H1 (cell line): ENCODE results near the gene NPHP4. TPM values are rescaled to one million over a fixed set of nuclear protein-coding genes. Genes with fewer than 3 reads are reported as not detected.
A peak's percentile ranks its signal among the peaks of the same experiment; 100 is the strongest.

Source experiments
- CTCF ChIA-PET: fragments of 300-600 bp; sonication (Branson Sonifier 250); formaldehyde crosslinking; loops from one replicate; lab custom pipeline; 2021; ENCODE audit not compliant: partially characterized antibody; lab: Charles Lee
- POLR2A ChIA-PET: fragments of 300-600 bp; sonication (Branson Sonifier 250); formaldehyde crosslinking; loops from one replicate; lab custom pipeline; 2021; ENCODE audit warnings: inconsistent platforms; ENCODE audit not compliant: partially characterized antibody; lab: Charles Lee
- DNase-seq, 2 experiments: peaks; one replicate each; pipeline versions ENCODE4 v3.0.0 to v3.0.0-alpha.2; 2010 to 2022; ENCODE audit warnings: low spot score in 2 of 2, low read depth in 1 of 2, mixed read lengths in 1 of 2
- FAIRE-seq: peaks from 2 replicates; lab custom pipeline; 2011; peaks lifted over from hg19 to GRCh38; lab: Jason Lieb, UNC
- H2AFZ ChIP-seq: 2 replicates; pipeline ENCODE4 v1.8.1; 2012; ENCODE audit warnings: low read length, inconsistent platforms
- H2AK5ac ChIP-seq: 2 replicates; pipeline ENCODE4 v1.6.1; 2013; ENCODE audit warnings: low read depth, low read length
- H2BK120ac ChIP-seq: replicated peaks from 2 replicates; pipeline ENCODE3; 2013; ENCODE audit warnings: low read depth, low read length, inconsistent platforms
- H2BK12ac ChIP-seq: 2 replicates; pipeline ENCODE4 v1.6.1; 2013; ENCODE audit warnings: low read depth, low read length
- H2BK15ac ChIP-seq: 2 replicates; pipeline ENCODE4 v1.6.1; 2013; ENCODE audit warnings: low read length
- H2BK20ac ChIP-seq: 2 replicates; pipeline ENCODE4 v1.6.1; 2013; ENCODE audit warnings: low read length
- H2BK5ac ChIP-seq: 2 replicates; pipeline ENCODE4 v1.6.1; 2013; ENCODE audit warnings: low read depth, low read length
- H3K14ac ChIP-seq: 2 replicates; pipeline ENCODE4 v1.6.1; 2013; ENCODE audit warnings: inconsistent platforms; ENCODE audit not compliant: insufficient read length
- H3K18ac ChIP-seq: 2 replicates; pipeline ENCODE4 v1.6.1; 2013; ENCODE audit warnings: low read length; ENCODE audit errors: extremely low read depth
- H3K23ac ChIP-seq: 2 replicates; pipeline ENCODE4 v1.6.1; 2013; ENCODE audit warnings: inconsistent platforms; ENCODE audit not compliant: insufficient read length
- H3K23me2 ChIP-seq: 2 replicates; pipeline ENCODE4 v1.6.1; 2013; ENCODE audit warnings: low read depth, low read length
- H3K27ac ChIP-seq: 2 replicates; pipeline ENCODE4 v1.6.1; 2011; ENCODE audit warnings: low read depth, low read length, inconsistent platforms
- H3K27me3 ChIP-seq, 4 experiments: replicated peaks in 1 of 4; 1 replicate in 1 of 4; 2 replicates in 3 of 4; pipeline versions ENCODE4 v1.6.1 to v1.8.1; 2011 to 2013; ENCODE audit warnings: low read length in 3 of 4, mild to moderate bottlenecking in 3 of 4, inconsistent platforms in 2 of 4, mixed read lengths in 2 of 4, moderate library complexity in 1 of 4; ENCODE audit not compliant: control insufficient read depth in 3 of 4, insufficient read depth in 3 of 4; ENCODE audit errors: extremely low read depth in 1 of 4
- H3K36me3 ChIP-seq, 4 experiments: 2 replicates each; pipeline versions ENCODE4 v1.6.1 to v1.8.1; 2011 to 2013; ENCODE audit warnings: mild to moderate bottlenecking in 4 of 4, low read length in 3 of 4, moderate library complexity in 2 of 4, control low read depth in 1 of 4, inconsistent platforms in 1 of 4; ENCODE audit not compliant: insufficient read depth in 4 of 4, control insufficient read depth in 2 of 4
- H3K4ac ChIP-seq: replicated peaks from 2 replicates; pipeline ENCODE3; 2013; ENCODE audit warnings: low read length, low read depth, mixed read lengths, inconsistent platforms; ENCODE audit not compliant: insufficient read length
- H3K4me1 ChIP-seq, 4 experiments: replicated peaks in 1 of 4; 1 replicate in 1 of 4; 2 replicates in 3 of 4; pipeline versions ENCODE4 v1.6.1 to v1.8.1; 2011 to 2013; ENCODE audit warnings: low read length in 3 of 4, inconsistent platforms in 2 of 4, mixed read lengths in 1 of 4; ENCODE audit not compliant: insufficient read depth in 4 of 4, control insufficient read depth in 3 of 4
- H3K4me2 ChIP-seq, 2 experiments: 2 replicates each; pipeline versions ENCODE4 v1.6.1 to v1.8.1; 2011 to 2013; ENCODE audit warnings: low read depth in 2 of 2, low read length in 2 of 2, control low read depth in 1 of 2, inconsistent platforms in 1 of 2, mild to moderate bottlenecking in 1 of 2; ENCODE audit not compliant: insufficient read depth in 1 of 2
- H3K4me3 ChIP-seq, 4 experiments: fragments of 200-600, 300-600 bp in 1 of 4; sonication (generic), shearing (Covaris generic), sonication (Bioruptor Twin) in 1 of 4; 2 replicates each; pipeline versions ENCODE4 v1.5.1 to v1.8.1; 2011 to 2016; ENCODE audit warnings: low read length in 4 of 4, low read depth in 3 of 4, control low read depth in 2 of 4, inconsistent platforms in 2 of 4, mild to moderate bottlenecking in 2 of 4, mixed read lengths in 1 of 4, moderate library complexity in 1 of 4; ENCODE audit not compliant: insufficient read depth in 2 of 4; ENCODE audit errors: extremely low read depth in 1 of 4
- H3K56ac ChIP-seq: replicated peaks from 2 replicates; pipeline ENCODE3; 2013; ENCODE audit warnings: low read depth, mild to moderate bottlenecking, mixed read lengths, low read length, inconsistent platforms; ENCODE audit not compliant: insufficient read length
- H3K79me1 ChIP-seq: 2 replicates; pipeline ENCODE4 v1.6.1; 2013; ENCODE audit warnings: low read depth, low read length, control low read depth
- H3K79me2 ChIP-seq, 2 experiments: 2 replicates each; pipeline versions ENCODE4 v1.6.1 to v1.8.1; 2012 to 2013; ENCODE audit warnings: low read length in 2 of 2, mild to moderate bottlenecking in 2 of 2, inconsistent platforms in 1 of 2; ENCODE audit not compliant: insufficient read depth in 2 of 2, control insufficient read depth in 1 of 2
- H3K9ac ChIP-seq, 4 experiments: replicated peaks in 1 of 4; 1 replicate in 1 of 4; 2 replicates in 3 of 4; pipeline versions ENCODE4 v1.6.1 to v1.8.1; 2011 to 2013; ENCODE audit warnings: low read depth in 3 of 4, low read length in 3 of 4, control low read depth in 2 of 4, mild to moderate bottlenecking in 2 of 4, moderate library complexity in 2 of 4, inconsistent platforms in 1 of 4; ENCODE audit errors: extremely low read depth in 1 of 4
- H3K9me3 ChIP-seq, 2 experiments: 2 replicates each; pipeline versions ENCODE4 v1.6.1 to v1.8.1; 2012 to 2013; ENCODE audit warnings: mild to moderate bottlenecking in 2 of 2, moderate library complexity in 2 of 2, control low read depth in 1 of 2, inconsistent platforms in 1 of 2, low read depth in 1 of 2, low read length in 1 of 2, mixed read lengths in 1 of 2; ENCODE audit not compliant: insufficient read depth in 2 of 2
- H4K20me1 ChIP-seq, 2 experiments: replicated peaks in 1 of 2; 2 replicates each; pipeline versions ENCODE3 to v1.8.1; 2011 to 2013; ENCODE audit warnings: inconsistent platforms in 2 of 2, low read length in 2 of 2, mild to moderate bottlenecking in 1 of 2; ENCODE audit not compliant: insufficient read depth in 2 of 2, control insufficient read depth in 1 of 2
- H4K5ac ChIP-seq: 2 replicates; pipeline ENCODE4 v1.6.1; 2013; ENCODE audit warnings: low read length, low read depth, mixed read lengths, inconsistent platforms; ENCODE audit not compliant: insufficient read length
- H4K8ac ChIP-seq: 2 replicates; pipeline ENCODE4 v1.8.0; 2013; ENCODE audit warnings: mild to moderate bottlenecking, moderate library complexity, low read length, inconsistent platforms; ENCODE audit not compliant: insufficient read depth; ENCODE audit errors: extremely low read depth
- H4K91ac ChIP-seq: replicated peaks from 2 replicates; pipeline ENCODE3; 2013; ENCODE audit warnings: low read length, mixed read lengths, inconsistent platforms; ENCODE audit not compliant: insufficient read length
- CBX5 ChIP-seq: fragments of 300-800, 300-1000 bp; sonication (generic); IDR thresholded peaks from 2 replicates; pipeline ENCODE4 v1.7.1; 2016; ENCODE audit warnings: antibody characterized with exemption, low read length, low read depth
- CREB1 ChIP-seq: IDR thresholded peaks from 2 replicates; pipeline ENCODE4 v1.6.1; 2012; ENCODE audit warnings: inconsistent platforms
- EP300 ChIP-seq, 2 experiments: IDR thresholded peaks; 1 replicate in 1 of 2; 2 replicates in 1 of 2; pipeline ENCODE4 v1.6.1; 2011 to 2012; ENCODE audit warnings: low read depth in 2 of 2, low read length in 2 of 2, mild to moderate bottlenecking in 2 of 2, borderline replicate concordance in 1 of 2, inconsistent platforms in 1 of 2, moderate library complexity in 1 of 2
- FOSL1 ChIP-seq: IDR thresholded peaks from 2 replicates; pipeline ENCODE4 v1.6.1; 2011; ENCODE audit warnings: mild to moderate bottlenecking, low read depth, low read length, moderate library complexity; ENCODE audit not compliant: insufficient read depth
- KDM5A ChIP-seq: fragments of 200-600 bp; IDR thresholded peaks from 2 replicates; pipeline ENCODE4 v1.7.1; 2012; ENCODE audit warnings: mild to moderate bottlenecking, low read length, inconsistent platforms, mixed read lengths
- NANOG ChIP-seq: IDR thresholded peaks from 2 replicates; pipeline ENCODE4 v1.6.1; 2011; ENCODE audit warnings: low read length, low read depth, mild to moderate bottlenecking, inconsistent platforms; ENCODE audit not compliant: insufficient read depth, poor library complexity, severe bottlenecking
- POU5F1 ChIP-seq: IDR thresholded peaks from 2 replicates; pipeline ENCODE4 v1.6.1; 2011; ENCODE audit warnings: low read depth, mild to moderate bottlenecking, low read length, moderate library complexity
- ZNF274 ChIP-seq: IDR thresholded peaks from 2 replicates; pipeline ENCODE4 v1.7.0; 2012; ENCODE audit warnings: low read length, borderline replicate concordance; ENCODE audit errors: extremely low read depth
- WGBS, 2 experiments: shearing (Covaris generic) in 1 of 2; methylation state at CpG; one replicate each; pipeline versions ENCODE4 v1.1.6 to v1.1.7; 2013 to 2015; ENCODE audit warnings: low lambda C conversion rate in 2 of 2, mixed read lengths in 2 of 2, inconsistent platforms in 1 of 2, low coverage in 1 of 2, missing lambda C conversion rate in 1 of 2; ENCODE audit not compliant: insufficient replicate concordance in 2 of 2, insufficient coverage in 1 of 2, insufficient read length in 1 of 2; ENCODE audit errors: extremely low coverage in 1 of 2, missing lambda C conversion rate in 1 of 2; 5-methylcytosine and 5-hydroxymethylcytosine counted together
- polyA plus RNA-seq, 7 experiments: library from polyadenylated mRNA; depleted of rRNA in 3 of 7; stranded (reverse) in 5 of 7; unstranded in 2 of 7; fragments of >200 nt in 5 of 7; fragments of 200-250 nt in 2 of 7; gene quantifications; 1 replicate in 5 of 7; 2 replicates in 1 of 7; 4 replicates in 1 of 7; pipeline versions ENCODE4 v1.2.1 to v1.2.3, GENCODE V29; 2011 to 2013; ENCODE audit warnings: missing spikeins in 2 of 7, mixed read lengths in 2 of 7
- total RNA-seq: library from RNA; stranded (reverse); fragmentation: NEBNext Ultra II Directional; extraction: Animal tissue kit (Norgen Biotek cat#: 25700); gene quantifications from 2 replicates; pipeline ENCODE4 v1.2.1, GENCODE V29; 2021

The NPHP4 gene
- total and polyA plus RNA-seq, 2 of the 8 experiments (the other 6 are each of a cell fraction or from before 2014, with no cell fraction given) = 5.8 to 14.0 TPM

DNA sequence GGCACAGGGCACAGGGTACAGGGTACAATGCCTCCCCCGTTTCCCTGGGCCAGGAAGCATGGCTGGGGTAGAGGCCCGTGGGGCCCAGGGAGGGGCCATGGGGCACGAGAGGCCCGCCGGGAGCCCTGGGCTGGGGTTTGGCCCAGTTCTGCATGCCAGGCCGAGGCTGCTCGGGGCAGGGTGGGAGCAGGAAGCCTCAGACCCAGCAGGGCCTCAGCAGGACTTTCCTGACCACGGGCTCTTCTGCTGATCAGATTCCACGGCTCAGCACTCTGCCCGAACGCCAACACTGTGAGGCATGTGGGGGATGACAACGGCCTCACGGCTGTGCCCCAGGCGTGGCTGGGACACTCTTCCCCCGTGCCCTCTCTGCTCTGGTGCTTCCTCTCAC lies 104.3 kb downstream of the NPHP4 start:
- Histone ChIP-seq H3K23ac (no peak overlapping the region), H3K9me3 (no peaks in the 10 kb centered on the region), H3K4me1 (no peaks in the 10 kb centered on the region), H3K23me2 (no peaks in the 10 kb centered on the region; the same call in 1 of the 2 replicates), H3K14ac (no peak overlapping the region), H3K9ac (no peak overlapping the region), H4K8ac (peak overlapping the region; percentile 4; the same call in 1 of the 2 replicates), H4K91ac (no peak overlapping the region), H3K36me3 (no peaks in the 10 kb centered on the region; a peak in 2 of 8 replicates), H3K27ac (no peak overlapping the region), H3K4me3 (no peak overlapping the region), H3K27me3 (no peaks in the 10 kb centered on the region), H3K56ac (no peak overlapping the region), H2BK20ac (no peak overlapping the region), H3K4ac (no peak overlapping the region), H4K20me1 (no peaks in the 10 kb centered on the region), H3K79me2 (no peaks in the 10 kb centered on the region), H3K4me2 (no peak overlapping the region), H3K79me1 (no peaks in the 10 kb centered on the region), H2BK120ac (no peak overlapping the region), H2AFZ (no peak overlapping the region), H2BK5ac (peak overlapping the region; percentile 35; the same call in 1 of the 2 replicates), H4K5ac (no peak overlapping the region), H2BK15ac (no peak overlapping the region), H2AK5ac (no peak overlapping the region), H2BK12ac (no peak overlapping the region), H3K18ac (no peak overlapping the region)
- FAIRE-seq (no peak), DNase-seq (no peak)
- POLR2A ChIA-PET = no interaction called here
- CTCF ChIA-PET = no interaction called here
- 89% methylated on average over 12 of the region's 15 CpGs; no CpG with 5 or more reads in 1 of the 2 experiments for WGBS, 2 experiments
- TF ChIP-seq NANOG (no peak), CREB1 (no peak), CBX5 (no peak), KDM5A (no peak), EP300 (IDR thresholded peaks at IDR 0.05; ENCODE audit: borderline replicate concordance in 1 of 2, low read depth in 2 of 2, low read length in 2 of 2) (no peak), ZNF274 (no peak), FOSL1 (no peak), POU5F1 (no peak)
